Measurements from ENCODE around the gene ALPL.

DNA sequence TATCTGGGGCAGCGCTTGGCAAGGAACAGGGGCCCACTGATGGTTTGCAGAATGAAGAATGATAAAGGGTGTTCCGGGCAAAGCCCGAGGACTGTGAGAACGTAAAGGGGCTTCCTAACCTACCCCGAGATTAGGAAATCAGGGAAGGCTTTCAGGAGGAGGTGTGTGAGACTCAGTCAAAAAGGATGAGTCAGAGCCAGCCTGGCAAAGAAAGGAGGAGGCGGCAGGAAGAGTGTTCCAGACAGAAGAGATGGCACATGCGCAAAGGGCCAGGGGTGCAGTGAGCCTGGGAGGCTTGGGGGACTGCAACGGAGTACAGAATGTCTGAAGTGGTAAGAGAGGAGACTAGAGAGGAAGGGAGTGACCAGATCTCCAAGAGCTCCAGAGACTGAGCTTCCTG is 89.7 kb downstream of the ALPL start:
- TF ChIP-seq, protein P1, sequence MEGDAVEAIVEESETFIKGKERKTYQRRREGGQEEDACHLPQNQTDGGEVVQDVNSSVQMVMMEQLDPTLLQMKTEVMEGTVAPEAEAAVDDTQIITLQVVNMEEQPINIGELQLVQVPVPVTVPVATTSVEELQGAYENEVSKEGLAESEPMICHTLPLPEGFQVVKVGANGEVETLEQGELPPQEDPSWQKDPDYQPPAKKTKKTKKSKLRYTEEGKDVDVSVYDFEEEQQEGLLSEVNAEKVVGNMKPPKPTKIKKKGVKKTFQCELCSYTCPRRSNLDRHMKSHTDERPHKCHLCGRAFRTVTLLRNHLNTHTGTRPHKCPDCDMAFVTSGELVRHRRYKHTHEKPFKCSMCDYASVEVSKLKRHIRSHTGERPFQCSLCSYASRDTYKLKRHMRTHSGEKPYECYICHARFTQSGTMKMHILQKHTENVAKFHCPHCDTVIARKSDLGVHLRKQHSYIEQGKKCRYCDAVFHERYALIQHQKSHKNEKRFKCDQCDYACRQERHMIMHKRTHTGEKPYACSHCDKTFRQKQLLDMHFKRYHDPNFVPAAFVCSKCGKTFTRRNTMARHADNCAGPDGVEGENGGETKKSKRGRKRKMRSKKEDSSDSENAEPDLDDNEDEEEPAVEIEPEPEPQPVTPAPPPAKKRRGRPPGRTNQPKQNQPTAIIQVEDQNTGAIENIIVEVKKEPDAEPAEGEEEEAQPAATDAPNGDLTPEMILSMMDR (IDR thresholded peaks at IDR 0.05; ENCODE audit: low read length): no peak
- TF ChIP-seq EZH2 (IDR thresholded peaks at IDR 0.05; ENCODE audit: borderline replicate concordance, low read length): no peak
